ENCODE results near the gene SHQ1. TPM values are rescaled to one million over a fixed set of nuclear protein-coding genes. Genes with fewer than 3 reads are reported as not detected.

Gene SHQ1
- total and polyA plus RNA-seq, 2 experiments from 2014 or later = 18.3 to 28.7 TPM

DNA sequence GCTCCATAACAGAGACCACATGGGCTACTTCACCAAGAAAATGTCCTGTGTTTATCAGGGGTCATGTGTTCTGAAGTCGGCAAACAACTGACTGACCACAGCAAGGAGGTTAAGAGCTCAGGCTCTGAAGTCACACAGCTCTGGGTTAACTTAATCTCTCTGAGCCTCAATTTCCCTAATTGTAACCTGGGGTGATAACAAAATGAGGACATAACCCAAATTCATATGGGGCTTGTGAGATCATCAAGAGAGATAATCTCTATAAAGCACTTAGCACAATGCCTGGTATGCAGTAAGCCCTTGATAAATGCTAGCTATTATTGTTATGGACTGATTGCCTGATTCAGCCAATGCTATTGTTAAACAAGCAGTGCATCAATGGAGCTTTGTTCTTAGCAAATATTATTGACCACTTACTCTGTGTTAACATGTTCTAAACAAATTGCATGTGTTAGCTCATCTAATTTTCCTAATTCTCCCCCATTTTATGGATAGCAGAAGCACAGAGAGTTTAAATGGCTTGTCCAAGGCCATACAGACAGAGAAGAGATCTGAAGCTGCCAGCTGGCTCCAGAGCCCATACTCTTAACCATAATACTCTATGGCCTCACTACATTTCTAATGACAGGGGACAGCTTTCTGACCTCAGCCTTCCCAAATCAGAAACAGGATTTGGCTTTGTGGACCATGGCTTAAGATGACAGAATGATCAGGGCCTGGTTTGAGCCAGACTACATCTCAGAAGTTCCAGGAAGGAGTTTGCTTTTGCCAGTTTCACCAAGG is 78.3 kb downstream of the SHQ1 start:
- DNase-seq (ENCODE audit: low spot score) (no peak), ATAC-seq (no peak)
- Histone ChIP-seq H3K9me2 (ENCODE audit: insufficient read depth) (peaks cover 11% of the 10 kb centered on the region; the same call in 1 of the 2 replicates), H3K4me1 (ENCODE audit: insufficient read depth) (peaks cover 32% of the 10 kb centered on the region), H3K27me3 (ENCODE audit: insufficient read depth) (no peaks in the 10 kb centered on the region), H3K4me3 (no peak overlapping the region), H3K36me3 (ENCODE audit: insufficient read depth) (no peaks in the 10 kb centered on the region), H3F3A (replicated peaks; ENCODE audit: low read depth) (peaks cover 14% of the 10 kb centered on the region; the same call in 1 of the 2 replicates), H3K4me2 (no peak overlapping the region), H2AFZ (no peak overlapping the region), H3K27ac (ENCODE audit: low read depth) (no peak overlapping the region), H4K20me1 (replicated peaks; ENCODE audit: insufficient read depth) (no peaks in the 10 kb centered on the region), H3K79me2 (replicated peaks; ENCODE audit: insufficient read depth) (no peaks in the 10 kb centered on the region)
- TF ChIP-seq, protein P1, sequence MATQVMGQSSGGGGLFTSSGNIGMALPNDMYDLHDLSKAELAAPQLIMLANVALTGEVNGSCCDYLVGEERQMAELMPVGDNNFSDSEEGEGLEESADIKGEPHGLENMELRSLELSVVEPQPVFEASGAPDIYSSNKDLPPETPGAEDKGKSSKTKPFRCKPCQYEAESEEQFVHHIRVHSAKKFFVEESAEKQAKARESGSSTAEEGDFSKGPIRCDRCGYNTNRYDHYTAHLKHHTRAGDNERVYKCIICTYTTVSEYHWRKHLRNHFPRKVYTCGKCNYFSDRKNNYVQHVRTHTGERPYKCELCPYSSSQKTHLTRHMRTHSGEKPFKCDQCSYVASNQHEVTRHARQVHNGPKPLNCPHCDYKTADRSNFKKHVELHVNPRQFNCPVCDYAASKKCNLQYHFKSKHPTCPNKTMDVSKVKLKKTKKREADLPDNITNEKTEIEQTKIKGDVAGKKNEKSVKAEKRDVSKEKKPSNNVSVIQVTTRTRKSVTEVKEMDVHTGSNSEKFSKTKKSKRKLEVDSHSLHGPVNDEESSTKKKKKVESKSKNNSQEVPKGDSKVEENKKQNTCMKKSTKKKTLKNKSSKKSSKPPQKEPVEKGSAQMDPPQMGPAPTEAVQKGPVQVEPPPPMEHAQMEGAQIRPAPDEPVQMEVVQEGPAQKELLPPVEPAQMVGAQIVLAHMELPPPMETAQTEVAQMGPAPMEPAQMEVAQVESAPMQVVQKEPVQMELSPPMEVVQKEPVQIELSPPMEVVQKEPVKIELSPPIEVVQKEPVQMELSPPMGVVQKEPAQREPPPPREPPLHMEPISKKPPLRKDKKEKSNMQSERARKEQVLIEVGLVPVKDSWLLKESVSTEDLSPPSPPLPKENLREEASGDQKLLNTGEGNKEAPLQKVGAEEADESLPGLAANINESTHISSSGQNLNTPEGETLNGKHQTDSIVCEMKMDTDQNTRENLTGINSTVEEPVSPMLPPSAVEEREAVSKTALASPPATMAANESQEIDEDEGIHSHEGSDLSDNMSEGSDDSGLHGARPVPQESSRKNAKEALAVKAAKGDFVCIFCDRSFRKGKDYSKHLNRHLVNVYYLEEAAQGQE (IDR thresholded peaks at IDR 0.05; ENCODE audit: unreplicated experiment) = no peak
- TF ChIP-seq, protein P2, sequence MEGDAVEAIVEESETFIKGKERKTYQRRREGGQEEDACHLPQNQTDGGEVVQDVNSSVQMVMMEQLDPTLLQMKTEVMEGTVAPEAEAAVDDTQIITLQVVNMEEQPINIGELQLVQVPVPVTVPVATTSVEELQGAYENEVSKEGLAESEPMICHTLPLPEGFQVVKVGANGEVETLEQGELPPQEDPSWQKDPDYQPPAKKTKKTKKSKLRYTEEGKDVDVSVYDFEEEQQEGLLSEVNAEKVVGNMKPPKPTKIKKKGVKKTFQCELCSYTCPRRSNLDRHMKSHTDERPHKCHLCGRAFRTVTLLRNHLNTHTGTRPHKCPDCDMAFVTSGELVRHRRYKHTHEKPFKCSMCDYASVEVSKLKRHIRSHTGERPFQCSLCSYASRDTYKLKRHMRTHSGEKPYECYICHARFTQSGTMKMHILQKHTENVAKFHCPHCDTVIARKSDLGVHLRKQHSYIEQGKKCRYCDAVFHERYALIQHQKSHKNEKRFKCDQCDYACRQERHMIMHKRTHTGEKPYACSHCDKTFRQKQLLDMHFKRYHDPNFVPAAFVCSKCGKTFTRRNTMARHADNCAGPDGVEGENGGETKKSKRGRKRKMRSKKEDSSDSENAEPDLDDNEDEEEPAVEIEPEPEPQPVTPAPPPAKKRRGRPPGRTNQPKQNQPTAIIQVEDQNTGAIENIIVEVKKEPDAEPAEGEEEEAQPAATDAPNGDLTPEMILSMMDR (conservative IDR thresholded peaks at IDR 0.05; ENCODE audit: low read depth in 2 of 2) = no peak
- TF ChIP-seq CREB1 (CRISPR knock-in tag; IDR thresholded peaks at IDR 0.05; ENCODE audit: low read depth) (no peak), NANOG (IDR thresholded peaks at IDR 0.05; ENCODE audit: borderline replicate concordance) (no peak), ZNF462 (CRISPR knock-in tag; IDR thresholded peaks at IDR 0.05) (no peak), EZH2 (IDR thresholded peaks at IDR 0.05; ENCODE audit: low read depth, unreplicated experiment) (no peak), POLR2AphosphoS5 (IDR thresholded peaks at IDR 0.05; ENCODE audit: low read depth) (no peak), STAT1 (IDR thresholded peaks at IDR 0.05; ENCODE audit: unreplicated experiment) (no peak), JUNB (IDR thresholded peaks at IDR 0.05; ENCODE audit: unreplicated experiment) (no peak), EZH2phosphoT487 (IDR thresholded peaks at IDR 0.05; ENCODE audit: unreplicated experiment) (no peak), ZNF331 (CRISPR knock-in tag; IDR thresholded peaks at IDR 0.05; ENCODE audit: low read depth) (no peak), ZNF114 (CRISPR knock-in tag; IDR thresholded peaks at IDR 0.05) (no peak)
- TF ChIP-seq, protein P3, sequence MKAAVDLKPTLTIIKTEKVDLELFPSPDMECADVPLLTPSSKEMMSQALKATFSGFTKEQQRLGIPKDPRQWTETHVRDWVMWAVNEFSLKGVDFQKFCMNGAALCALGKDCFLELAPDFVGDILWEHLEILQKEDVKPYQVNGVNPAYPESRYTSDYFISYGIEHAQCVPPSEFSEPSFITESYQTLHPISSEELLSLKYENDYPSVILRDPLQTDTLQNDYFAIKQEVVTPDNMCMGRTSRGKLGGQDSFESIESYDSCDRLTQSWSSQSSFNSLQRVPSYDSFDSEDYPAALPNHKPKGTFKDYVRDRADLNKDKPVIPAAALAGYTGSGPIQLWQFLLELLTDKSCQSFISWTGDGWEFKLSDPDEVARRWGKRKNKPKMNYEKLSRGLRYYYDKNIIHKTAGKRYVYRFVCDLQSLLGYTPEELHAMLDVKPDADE (IDR thresholded peaks at IDR 0.05) = no peak
- H3K27ac Mint-ChIP-seq = no peak overlapping the region
- no peaks in the 10 kb centered on the region for H3K27me3 Mint-ChIP-seq (ENCODE audit: insufficient read depth, low read depth, poor library complexity)
- H3K9me3 Mint-ChIP-seq = no peaks in the 10 kb centered on the region
- no peaks in the 10 kb centered on the region for H3K36me3 Mint-ChIP-seq (ENCODE audit: low read depth)
- no peak overlapping the region for H3K4me3 Mint-ChIP-seq
- peaks cover 48% of the 10 kb centered on the region for H3K4me1 Mint-ChIP-seq
